Peyer's patch (tissue), 4 donors: ENCODE measurements around the gene PDE4B.

Source experiments
- CTCF ChIP-seq, 6 experiments: fragments of 450-650 bp in 4 of 6; fragments of 200-600 bp in 2 of 6; sonication (generic) in 1 of 6; IDR thresholded peaks; one replicate each; pipeline ENCODE4 v1.5.1; 2017 to 2019; ENCODE audit warnings: antibody characterized with exemption in 6 of 6, mild to moderate bottlenecking in 3 of 6, moderate library complexity in 1 of 6
- POLR2A ChIP-seq, 2 donors: fragments of 450-650 bp; IDR thresholded peaks; one replicate each; pipeline ENCODE4 v1.5.1; 2017; ENCODE audit warnings: antibody characterized with exemption in 2 of 2, mild to moderate bottlenecking in 2 of 2, moderate library complexity in 2 of 2

GRCh38 chr1:66254785-66255184, 462.1 kb downstream of the PDE4B start:
- no peak for TF ChIP-seq CTCF (IDR thresholded peaks at IDR 0.05)
- no peak for TF ChIP-seq POLR2A (IDR thresholded peaks at IDR 0.05)
